GM12875 (cell line): ENCODE measurements around the gene MUC7.
"Not testable (repeated sequence)": the region's sequence is repeated elsewhere in the genome, so short reads cannot be mapped to it uniquely, and the experiment has no call there.

Experiments
- H3K4me3 ChIP-seq: one replicate; pipeline ENCODE4 v1.5.1; 2011; ENCODE audit warnings: low read depth, low read length, control low read depth
- TF ChIP-seq, protein P1 (sequence below): IDR thresholded peaks from 2 replicates; pipeline ENCODE4 v1.5.1; 2011; ENCODE audit warnings: low read depth, mild to moderate bottlenecking, control low read depth, inconsistent platforms, low read length, moderate library complexity, borderline replicate concordance; ENCODE audit not compliant: insufficient read depth

The MUC7 gene

DNA sequence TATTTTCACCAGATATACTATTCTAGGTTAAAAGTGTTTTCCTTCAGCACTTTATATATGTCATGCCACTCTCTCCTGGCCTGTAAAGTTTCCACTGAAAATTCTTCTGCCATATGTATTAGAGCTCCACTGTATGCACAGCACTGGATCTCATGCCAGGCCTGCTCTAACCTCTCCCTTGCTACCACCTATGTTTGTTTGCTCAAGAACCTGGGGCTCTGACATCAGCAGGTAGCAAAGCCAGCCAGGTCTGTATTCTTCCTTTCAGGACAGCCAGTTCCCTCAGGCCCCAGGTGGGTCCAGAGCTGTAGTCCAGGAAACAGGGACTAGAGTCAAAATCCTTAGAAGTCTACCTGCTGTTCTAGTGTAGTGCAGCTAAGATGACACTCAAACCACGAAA is 19.1 kb upstream of the MUC7 start:
- TF ChIP-seq, protein P1, sequence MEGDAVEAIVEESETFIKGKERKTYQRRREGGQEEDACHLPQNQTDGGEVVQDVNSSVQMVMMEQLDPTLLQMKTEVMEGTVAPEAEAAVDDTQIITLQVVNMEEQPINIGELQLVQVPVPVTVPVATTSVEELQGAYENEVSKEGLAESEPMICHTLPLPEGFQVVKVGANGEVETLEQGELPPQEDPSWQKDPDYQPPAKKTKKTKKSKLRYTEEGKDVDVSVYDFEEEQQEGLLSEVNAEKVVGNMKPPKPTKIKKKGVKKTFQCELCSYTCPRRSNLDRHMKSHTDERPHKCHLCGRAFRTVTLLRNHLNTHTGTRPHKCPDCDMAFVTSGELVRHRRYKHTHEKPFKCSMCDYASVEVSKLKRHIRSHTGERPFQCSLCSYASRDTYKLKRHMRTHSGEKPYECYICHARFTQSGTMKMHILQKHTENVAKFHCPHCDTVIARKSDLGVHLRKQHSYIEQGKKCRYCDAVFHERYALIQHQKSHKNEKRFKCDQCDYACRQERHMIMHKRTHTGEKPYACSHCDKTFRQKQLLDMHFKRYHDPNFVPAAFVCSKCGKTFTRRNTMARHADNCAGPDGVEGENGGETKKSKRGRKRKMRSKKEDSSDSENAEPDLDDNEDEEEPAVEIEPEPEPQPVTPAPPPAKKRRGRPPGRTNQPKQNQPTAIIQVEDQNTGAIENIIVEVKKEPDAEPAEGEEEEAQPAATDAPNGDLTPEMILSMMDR: no peak

DNA sequence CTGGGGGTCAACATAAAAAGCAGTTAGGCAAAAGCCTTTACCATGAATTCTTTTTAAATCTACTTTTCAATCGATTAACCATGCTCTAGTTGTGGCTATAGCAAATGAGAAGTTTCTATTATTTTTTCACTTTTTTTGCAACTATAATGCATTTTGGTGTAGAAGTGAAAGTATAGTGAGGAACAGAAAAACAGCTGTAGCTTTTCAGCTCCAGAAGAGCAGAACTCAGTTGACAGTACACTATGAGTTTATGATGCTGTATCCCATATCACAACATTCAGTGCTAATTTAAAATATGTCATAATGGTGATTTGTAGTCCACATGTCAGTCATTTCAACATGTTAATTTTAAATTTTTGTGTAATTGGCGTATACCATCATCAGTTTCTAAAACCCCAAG is 8.7 kb upstream of the MUC7 start:
- TF ChIP-seq, protein P1: no peak
- no peak overlapping the region for H3K4me3 ChIP-seq

More for the DNA sequence above, 19.1 kb upstream of the MUC7 start:
- H3K4me3 ChIP-seq: no peak overlapping the region

DNA sequence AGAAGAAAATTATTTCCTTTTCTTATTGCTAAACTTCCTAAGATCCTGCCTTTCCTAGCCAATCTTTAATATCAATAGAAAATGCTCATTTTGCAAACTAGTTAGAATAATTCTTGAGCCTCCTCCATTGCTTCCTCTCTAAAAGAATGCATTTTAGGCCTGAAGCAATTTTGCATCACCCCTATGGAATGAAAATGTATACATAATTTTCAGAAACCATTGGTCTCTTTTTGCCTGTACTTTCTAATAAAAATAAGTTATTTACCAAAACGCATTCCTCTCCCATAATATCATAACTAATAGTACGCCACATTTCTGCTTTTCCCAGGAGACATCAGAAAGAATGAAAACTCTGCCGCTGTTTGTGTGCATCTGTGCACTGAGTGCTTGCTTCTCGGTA is 1.7 kb downstream of the MUC7 start:
- no peak overlapping the region for H3K4me3 ChIP-seq
- TF ChIP-seq, protein P1: no peak

DNA sequence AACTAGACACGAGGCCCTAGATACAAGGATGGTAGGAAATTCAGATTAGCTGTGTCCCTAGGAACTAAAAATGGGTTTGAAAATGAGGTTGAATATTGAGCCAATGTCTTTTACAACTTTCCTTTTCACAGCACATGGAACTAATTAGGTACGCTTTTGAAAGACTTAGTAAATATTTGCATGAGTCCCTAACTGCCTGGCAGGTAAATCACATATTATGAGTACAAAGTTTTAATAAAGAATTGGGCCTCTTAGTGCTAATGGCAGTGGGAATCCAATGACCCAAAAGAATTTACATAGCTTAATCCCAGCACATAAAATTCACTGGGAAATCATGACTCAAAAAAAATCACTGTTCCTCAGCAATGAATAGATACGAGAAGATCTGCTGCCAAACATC is 16.8 kb downstream of the MUC7 start:
- TF ChIP-seq, protein P1: no peak
- H3K4me3 ChIP-seq: no peak overlapping the region

DNA sequence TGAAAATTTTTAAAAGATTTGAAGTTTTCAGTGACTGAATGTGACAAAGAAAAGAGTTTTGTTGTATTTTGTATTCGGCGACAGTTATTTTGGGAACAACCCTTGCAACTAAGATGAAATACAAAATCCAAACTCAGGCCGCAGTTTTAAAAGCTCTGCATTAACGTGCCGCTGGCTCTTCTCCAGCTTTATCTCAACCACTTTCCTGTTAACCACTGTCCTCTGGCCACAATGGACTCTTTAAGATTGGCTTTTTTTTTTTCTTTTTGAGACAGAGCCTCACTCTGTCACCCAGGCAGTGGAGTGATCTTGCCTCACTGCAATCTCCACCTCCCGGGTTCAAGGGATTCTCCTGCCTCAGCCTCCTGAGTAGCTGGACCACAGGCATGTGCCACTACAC is 24.2 kb downstream of the MUC7 start:
- TF ChIP-seq, protein P1: no peak

DNA sequence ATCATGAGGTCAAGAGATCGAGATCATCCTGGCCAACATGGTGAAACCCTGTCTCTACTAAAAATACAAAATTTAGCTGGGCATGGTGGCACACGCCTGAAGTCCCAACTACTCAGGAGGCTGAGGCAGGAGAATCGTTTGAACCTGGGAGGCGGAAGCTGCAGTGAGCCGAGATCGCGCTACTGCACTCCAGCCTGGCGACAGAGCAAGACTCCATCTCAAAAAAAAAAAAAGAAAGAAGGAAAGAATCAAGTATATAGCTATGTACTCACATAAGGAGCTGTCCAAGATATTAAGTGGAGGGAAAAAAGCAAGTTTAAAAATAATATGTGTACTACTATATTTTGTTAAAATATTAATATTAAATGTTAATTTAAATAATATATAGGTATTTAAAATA is 29.8 kb downstream of the MUC7 start:
- not testable (repeated sequence) for H3K4me3 ChIP-seq

More for the DNA sequence above, 24.2 kb downstream of the MUC7 start:
- H3K4me3 ChIP-seq: no peak overlapping the region

DNA sequence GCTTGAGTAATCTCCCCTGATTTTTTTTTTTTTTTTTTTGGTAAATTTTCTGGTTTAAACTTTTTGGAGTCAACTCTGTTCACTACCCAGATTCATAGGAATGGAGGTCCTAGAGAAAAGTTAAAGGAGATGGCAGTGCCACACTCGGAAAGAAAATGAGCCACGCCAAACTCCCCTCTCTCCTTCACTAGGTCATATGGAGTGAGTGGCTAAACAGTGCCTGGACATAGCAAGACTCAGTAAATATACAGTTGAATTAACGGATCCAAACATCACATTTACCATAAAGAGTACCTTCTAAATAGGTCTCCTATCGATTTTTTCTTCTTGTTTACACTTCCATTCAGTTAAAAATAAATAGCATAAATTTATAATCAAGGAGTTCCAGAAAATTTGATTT is 32.7 kb downstream of the MUC7 start:
- no peak overlapping the region for H3K4me3 ChIP-seq
- TF ChIP-seq, protein P1: no peak

DNA sequence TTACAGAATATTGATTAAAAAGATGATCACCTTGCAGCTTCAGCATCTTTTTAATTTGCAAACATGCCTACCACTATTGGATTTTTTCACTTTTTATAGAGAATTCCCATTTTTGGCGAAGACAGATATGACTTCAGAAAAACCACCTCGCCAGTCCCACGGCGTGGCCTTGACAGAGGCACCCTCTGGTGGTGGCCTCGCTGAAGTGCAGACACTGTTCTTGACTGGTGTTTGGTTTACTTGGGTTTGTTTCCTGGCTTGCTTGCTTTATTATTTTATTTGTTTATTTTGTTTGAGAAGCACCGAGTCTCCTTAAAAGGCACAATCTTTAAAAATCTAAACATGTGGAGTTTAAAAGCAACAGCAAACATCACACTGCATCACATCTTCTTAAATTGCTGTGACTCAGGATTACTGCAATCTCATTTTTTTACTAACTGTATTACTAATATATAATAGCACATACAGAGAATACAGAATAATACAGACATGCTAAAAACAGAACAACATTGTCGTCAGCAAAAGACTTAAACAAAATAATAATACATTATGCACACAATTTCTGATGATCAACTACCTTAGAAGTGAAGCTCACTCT is 33.3 kb downstream of the MUC7 start:
- no peak overlapping the region for H3K4me3 ChIP-seq
- TF ChIP-seq, protein P1: peak; percentile 90
